Loucy (cell line): ENCODE measurements around the gene SDC3.

Experiments used
- H2AFZ ChIP-seq: fragments of 200-600 bp; sonication (generic); 2 replicates; pipeline ENCODE4 v1.6.0; 2016; ENCODE audit warnings: antibody characterized with exemption, mild to moderate bottlenecking, low read length, moderate library complexity
- H3F3A ChIP-seq: fragments of 200-600 bp; 2 replicates; pipeline ENCODE4 v1.6.0; 2016; ENCODE audit warnings: antibody characterized with exemption, low read depth, mild to moderate bottlenecking
- H3K27me3 ChIP-seq: fragments of 200-600 bp; sonication (generic); 2 replicates; pipeline ENCODE4 v1.6.1; 2014; ENCODE audit warnings: low read length, mild to moderate bottlenecking; ENCODE audit not compliant: insufficient read depth, poor library complexity, severe bottlenecking
- H3K36me3 ChIP-seq: fragments of 200-600 bp; sonication (generic); 2 replicates; pipeline ENCODE4 v1.6.1; 2016; ENCODE audit warnings: low read length; ENCODE audit not compliant: insufficient read depth
- H3K4me1 ChIP-seq: fragments of 200-600 bp; sonication (generic); 2 replicates; pipeline ENCODE4 v1.5.1; 2014; ENCODE audit warnings: low read length, mild to moderate bottlenecking; ENCODE audit not compliant: insufficient read depth, poor library complexity, severe bottlenecking
- H3K4me2 ChIP-seq: fragments of 200-600 bp; sonication (generic); 2 replicates; pipeline ENCODE4 v1.6.0; 2014; ENCODE audit warnings: antibody characterized with exemption, low read length, low read depth, mild to moderate bottlenecking; ENCODE audit not compliant: poor library complexity, severe bottlenecking
- H3K4me3 ChIP-seq: fragments of 200-600 bp; sonication (generic); 2 replicates; pipeline ENCODE4 v1.5.1; 2014; ENCODE audit warnings: low read length, mild to moderate bottlenecking, mixed read lengths; ENCODE audit not compliant: poor library complexity, severe bottlenecking
- H3K79me2 ChIP-seq: fragments of 200-600 bp; sonication (generic); 2 replicates; pipeline ENCODE4 v1.6.1; 2014; ENCODE audit warnings: low read length; ENCODE audit not compliant: insufficient read depth
- H3K9ac ChIP-seq: fragments of 200-600 bp; sonication (generic); 2 replicates; pipeline ENCODE4 v1.6.0; 2014; ENCODE audit warnings: mild to moderate bottlenecking, low read depth, low read length, moderate library complexity; ENCODE audit not compliant: poor library complexity, severe bottlenecking
- H3K9me2 ChIP-seq: fragments of 200-600 bp; sonication (generic); replicated peaks from 2 replicates; pipeline ENCODE4 v1.6.1; 2016; ENCODE audit warnings: low read depth, low read length, mixed read lengths
- H3K9me3 ChIP-seq: fragments of 200-600 bp; sonication (generic); 2 replicates; pipeline ENCODE4 v1.6.1; 2014; ENCODE audit warnings: mild to moderate bottlenecking, antibody characterized with exemption, low read length, low read depth; ENCODE audit not compliant: insufficient read depth
- H4K20me1 ChIP-seq: fragments of 200-600 bp; sonication (generic); 2 replicates; pipeline ENCODE4 v1.6.0; 2014; ENCODE audit warnings: antibody characterized with exemption, low read length, mild to moderate bottlenecking; ENCODE audit not compliant: insufficient read depth, poor library complexity, severe bottlenecking
- CTCF ChIP-seq: fragments of 200-600 bp; sonication (generic); conservative IDR thresholded peaks from 2 replicates; pipeline ENCODE4 v1.5.1; 2014; ENCODE audit warnings: mild to moderate bottlenecking, antibody characterized with exemption, low read length
- EZH2phosphoT487 ChIP-seq: fragments of 200-600 bp; IDR thresholded peaks from 2 replicates; pipeline ENCODE4 v1.6.1; 2018; ENCODE audit warnings: antibody characterized with exemption, mild to moderate bottlenecking, moderate library complexity, borderline replicate concordance

Gene SDC3

GRCh38 chr1:30879126-30879786, 29.3 kb downstream of the SDC3 start:
- no peak overlapping the region for H3K4me2 ChIP-seq
- H3F3A ChIP-seq = no peaks in the 10 kb centered on the region
- peaks cover 6% of the 10 kb centered on the region for H3K4me1 ChIP-seq
- H3K36me3 ChIP-seq = no peaks in the 10 kb centered on the region
- H3K79me2 ChIP-seq = no peaks in the 10 kb centered on the region
- H3K9ac ChIP-seq = no peak overlapping the region
- H3K4me3 ChIP-seq = no peak overlapping the region
- H2AFZ ChIP-seq = no peak overlapping the region
- no peak for TF ChIP-seq EZH2phosphoT487
- no peaks in the 10 kb centered on the region for H4K20me1 ChIP-seq
- H3K9me2 ChIP-seq = no peaks in the 10 kb centered on the region
- H3K9me3 ChIP-seq = no peaks in the 10 kb centered on the region
- H3K27me3 ChIP-seq = peaks cover 57% of the 10 kb centered on the region

- no peak overlapping the region for H3K4me2 ChIP-seq
- no peaks in the 10 kb centered on the region for H3K9me2 ChIP-seq
- peaks cover 3% of the 10 kb centered on the region; the same call in 1 of the 2 replicates for H3K9me3 ChIP-seq
- H2AFZ ChIP-seq = no peak overlapping the region
- no peaks in the 10 kb centered on the region for H3F3A ChIP-seq
- peaks cover 6% of the 10 kb centered on the region for H3K4me1 ChIP-seq
- H3K9ac ChIP-seq = no peak overlapping the region
- H3K27me3 ChIP-seq = peaks cover 62% of the 10 kb centered on the region
- H3K36me3 ChIP-seq = no peaks in the 10 kb centered on the region
- no peak for TF ChIP-seq EZH2phosphoT487
- TF ChIP-seq CTCF = no peak
- no peaks in the 10 kb centered on the region for H3K79me2 ChIP-seq
- no peaks in the 10 kb centered on the region for H4K20me1 ChIP-seq
- no peak overlapping the region for H3K4me3 ChIP-seq
Measured at GRCh38 chr1:30878559-30878958, 30.0 kb downstream of the SDC3 start.

- H3K79me2 ChIP-seq = no peaks in the 10 kb centered on the region
- peaks cover 6% of the 10 kb centered on the region for H3K4me1 ChIP-seq
- H3F3A ChIP-seq = no peaks in the 10 kb centered on the region
- H3K9me3 ChIP-seq = peaks cover 8% of the 10 kb centered on the region; the same call in 1 of the 2 replicates
- H2AFZ ChIP-seq = no peak overlapping the region
- H3K9ac ChIP-seq = no peak overlapping the region
- H3K36me3 ChIP-seq = no peaks in the 10 kb centered on the region
- H3K9me2 ChIP-seq = no peaks in the 10 kb centered on the region
- H3K4me2 ChIP-seq = no peak overlapping the region
- no peak overlapping the region for H3K4me3 ChIP-seq
- TF ChIP-seq CTCF (no peak), EZH2phosphoT487 (no peak)
- peaks cover 67% of the 10 kb centered on the region for H3K27me3 ChIP-seq
- H4K20me1 ChIP-seq = no peaks in the 10 kb centered on the region
Measured at GRCh38 chr1:30878016-30878415, 30.5 kb downstream of the SDC3 start.
